Measurements from ENCODE around the gene MAP1A.

The MAP1A gene

DNA sequence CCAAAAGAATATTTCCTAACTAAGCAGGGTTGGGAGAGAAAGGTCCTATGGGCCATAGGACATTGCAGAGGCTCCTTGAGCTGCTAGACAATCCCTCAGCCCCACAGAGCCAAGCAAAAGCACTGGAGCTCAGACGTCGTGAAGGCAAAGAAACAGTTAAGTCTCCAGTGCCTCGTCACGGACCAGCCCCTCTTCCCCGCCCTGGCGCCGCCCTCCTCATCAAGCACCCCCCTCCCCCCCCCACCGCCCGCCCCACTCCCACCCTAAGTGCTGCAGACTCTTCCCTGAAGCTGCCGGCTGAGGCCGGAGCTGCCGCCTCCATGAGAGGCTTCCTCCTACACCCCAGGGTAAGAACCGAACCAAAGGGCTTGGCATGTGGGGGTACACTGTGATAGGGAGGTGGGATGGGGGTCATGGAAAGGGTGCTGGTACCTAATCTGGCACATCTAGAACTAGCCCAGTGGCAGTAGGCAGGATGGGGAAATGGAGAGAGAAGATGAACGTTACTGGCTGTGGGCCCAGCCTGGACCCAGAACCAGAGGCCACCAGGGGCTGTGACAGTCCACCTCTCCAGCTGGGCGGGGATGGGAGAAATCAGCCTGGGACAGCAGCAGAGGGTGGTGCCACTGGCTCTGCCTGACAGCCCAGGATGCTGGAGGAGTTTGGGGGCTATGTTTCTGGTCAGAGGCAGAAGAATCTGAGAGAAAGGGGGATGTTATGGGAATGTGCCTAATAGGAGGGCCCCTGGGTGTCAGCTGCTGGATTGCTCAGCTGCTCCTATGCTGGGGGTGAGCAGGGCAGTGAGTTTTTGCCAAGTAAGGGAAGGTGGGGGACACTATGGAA, at the start of gene MAP1A:
TSS of gene MAP1A (plus strand) at position 255 of the 843 bp plus-strand sequence. CDS start 3,866 bp downstream, outside the sequence.
- TF ChIP-seq, protein P1, sequence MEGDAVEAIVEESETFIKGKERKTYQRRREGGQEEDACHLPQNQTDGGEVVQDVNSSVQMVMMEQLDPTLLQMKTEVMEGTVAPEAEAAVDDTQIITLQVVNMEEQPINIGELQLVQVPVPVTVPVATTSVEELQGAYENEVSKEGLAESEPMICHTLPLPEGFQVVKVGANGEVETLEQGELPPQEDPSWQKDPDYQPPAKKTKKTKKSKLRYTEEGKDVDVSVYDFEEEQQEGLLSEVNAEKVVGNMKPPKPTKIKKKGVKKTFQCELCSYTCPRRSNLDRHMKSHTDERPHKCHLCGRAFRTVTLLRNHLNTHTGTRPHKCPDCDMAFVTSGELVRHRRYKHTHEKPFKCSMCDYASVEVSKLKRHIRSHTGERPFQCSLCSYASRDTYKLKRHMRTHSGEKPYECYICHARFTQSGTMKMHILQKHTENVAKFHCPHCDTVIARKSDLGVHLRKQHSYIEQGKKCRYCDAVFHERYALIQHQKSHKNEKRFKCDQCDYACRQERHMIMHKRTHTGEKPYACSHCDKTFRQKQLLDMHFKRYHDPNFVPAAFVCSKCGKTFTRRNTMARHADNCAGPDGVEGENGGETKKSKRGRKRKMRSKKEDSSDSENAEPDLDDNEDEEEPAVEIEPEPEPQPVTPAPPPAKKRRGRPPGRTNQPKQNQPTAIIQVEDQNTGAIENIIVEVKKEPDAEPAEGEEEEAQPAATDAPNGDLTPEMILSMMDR (IDR thresholded peaks at IDR 0.05) = no peak
- Histone ChIP-seq H3K9me3 (no peaks in the 10 kb centered on the region), H3K27ac (no peak within 1 kb of the TSS), H3K4me1 (ENCODE audit: control insufficient read depth in 1 of 2, insufficient read depth in 1 of 2, low read depth in 1 of 2, low read length in 1 of 2) (peaks cover 6% of the 10 kb centered on the region in 2 experiments), H3K27me3 (peaks cover 55% of the 10 kb centered on the region), H3K4me3 (ENCODE audit: low read depth in 1 of 2, low read length in 1 of 2) (peak within 1 kb of the TSS; percentile 5 to 20), H3K36me3 (no peaks in the 10 kb centered on the region)

DNA sequence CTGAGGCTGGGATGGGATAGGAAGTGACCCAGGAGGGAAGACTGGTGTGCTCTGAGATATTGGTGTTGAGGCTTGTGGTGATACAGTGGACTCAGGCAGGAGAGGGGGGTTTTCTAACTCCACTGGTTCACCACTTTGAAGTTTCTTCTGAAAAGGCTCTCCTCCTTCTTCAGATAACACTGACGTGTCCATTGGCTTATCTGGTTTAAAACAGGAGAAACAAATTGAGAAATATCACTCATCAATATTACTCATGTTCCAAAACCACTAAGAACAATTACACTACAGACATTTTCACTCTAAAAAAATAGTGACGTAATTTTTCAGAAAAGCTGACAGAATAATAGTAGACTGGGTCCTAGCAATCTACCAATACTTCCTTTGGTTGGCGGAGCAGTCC, 47.5 kb upstream of the MAP1A start:
- TF ChIP-seq, protein P1 (IDR thresholded peaks at IDR 0.05) = no peak
- H3K4me3 ChIP-seq (ENCODE audit: low read depth in 1 of 2, low read length in 1 of 2) = no peak overlapping the region
- peaks cover 18% of the 10 kb centered on the region for H3K36me3 ChIP-seq
- H3K9me3 ChIP-seq = no peaks in the 10 kb centered on the region
- H3K4me1 ChIP-seq (ENCODE audit: control insufficient read depth in 1 of 2, insufficient read depth in 1 of 2, low read depth in 1 of 2, low read length in 1 of 2) = no peaks in the 10 kb centered on the region
- no peak overlapping the region for H3K27ac ChIP-seq
- no peaks in the 10 kb centered on the region for H3K27me3 ChIP-seq

DNA sequence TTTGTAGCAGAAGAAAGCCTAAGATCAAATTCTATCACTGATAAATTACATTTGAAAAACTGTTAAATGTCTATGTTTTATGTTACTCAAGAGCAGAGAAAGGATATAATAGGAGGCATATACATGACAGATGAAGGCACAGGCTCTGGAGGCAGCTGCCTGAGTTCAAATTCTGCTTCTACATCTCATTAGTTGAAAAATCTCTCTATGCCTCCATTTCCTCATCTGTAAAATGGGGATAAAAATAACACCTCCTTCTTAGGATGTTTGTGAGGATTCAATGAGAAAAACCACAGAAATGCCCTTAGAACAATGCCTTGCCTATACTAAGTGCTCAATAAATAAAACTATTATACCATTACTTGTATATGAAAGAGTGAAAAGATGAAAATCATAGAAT, 45.4 kb upstream of the MAP1A start:
- H3K27me3 ChIP-seq = no peaks in the 10 kb centered on the region
- no peaks in the 10 kb centered on the region for H3K4me1 ChIP-seq (ENCODE audit: control insufficient read depth in 1 of 2, insufficient read depth in 1 of 2, low read depth in 1 of 2, low read length in 1 of 2)
- peaks cover 36% of the 10 kb centered on the region for H3K36me3 ChIP-seq
- TF ChIP-seq, protein P1 (IDR thresholded peaks at IDR 0.05) = no peak
- H3K9me3 ChIP-seq = no peaks in the 10 kb centered on the region
- no peak overlapping the region for H3K27ac ChIP-seq
- H3K4me3 ChIP-seq (ENCODE audit: low read depth in 1 of 2, low read length in 1 of 2) = no peak overlapping the region

DNA sequence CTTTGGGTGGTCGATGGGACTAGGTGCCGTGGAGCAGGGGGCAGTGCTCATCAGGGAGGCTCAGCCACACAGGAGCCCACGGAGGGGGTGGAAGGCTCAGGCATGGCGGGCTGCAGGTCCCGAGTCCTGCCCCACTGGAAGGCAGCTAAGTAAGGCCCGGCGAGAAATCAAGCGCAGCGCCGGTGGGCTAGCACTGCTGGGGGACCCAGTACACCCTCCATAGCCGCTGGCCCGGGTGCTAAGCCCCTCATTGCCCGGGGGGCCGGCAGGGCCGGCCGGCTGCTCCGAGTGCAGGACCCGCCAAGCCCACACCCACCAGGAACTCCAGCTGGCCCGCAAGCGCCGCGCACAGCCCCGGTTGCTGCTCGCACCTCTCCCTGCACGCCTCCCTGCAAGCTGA, 43.5 kb upstream of the MAP1A start:
- TF ChIP-seq, protein P1 (IDR thresholded peaks at IDR 0.05) = no peak
- Histone ChIP-seq H3K27me3 (no peaks in the 10 kb centered on the region), H3K4me3 (ENCODE audit: low read depth in 1 of 2, low read length in 1 of 2) (no peak overlapping the region), H3K27ac (no peak overlapping the region), H3K36me3 (peaks cover 48% of the 10 kb centered on the region), H3K9me3 (no peaks in the 10 kb centered on the region), H3K4me1 (ENCODE audit: control insufficient read depth in 1 of 2, insufficient read depth in 1 of 2, low read depth in 1 of 2, low read length in 1 of 2) (no peaks in the 10 kb centered on the region)

DNA sequence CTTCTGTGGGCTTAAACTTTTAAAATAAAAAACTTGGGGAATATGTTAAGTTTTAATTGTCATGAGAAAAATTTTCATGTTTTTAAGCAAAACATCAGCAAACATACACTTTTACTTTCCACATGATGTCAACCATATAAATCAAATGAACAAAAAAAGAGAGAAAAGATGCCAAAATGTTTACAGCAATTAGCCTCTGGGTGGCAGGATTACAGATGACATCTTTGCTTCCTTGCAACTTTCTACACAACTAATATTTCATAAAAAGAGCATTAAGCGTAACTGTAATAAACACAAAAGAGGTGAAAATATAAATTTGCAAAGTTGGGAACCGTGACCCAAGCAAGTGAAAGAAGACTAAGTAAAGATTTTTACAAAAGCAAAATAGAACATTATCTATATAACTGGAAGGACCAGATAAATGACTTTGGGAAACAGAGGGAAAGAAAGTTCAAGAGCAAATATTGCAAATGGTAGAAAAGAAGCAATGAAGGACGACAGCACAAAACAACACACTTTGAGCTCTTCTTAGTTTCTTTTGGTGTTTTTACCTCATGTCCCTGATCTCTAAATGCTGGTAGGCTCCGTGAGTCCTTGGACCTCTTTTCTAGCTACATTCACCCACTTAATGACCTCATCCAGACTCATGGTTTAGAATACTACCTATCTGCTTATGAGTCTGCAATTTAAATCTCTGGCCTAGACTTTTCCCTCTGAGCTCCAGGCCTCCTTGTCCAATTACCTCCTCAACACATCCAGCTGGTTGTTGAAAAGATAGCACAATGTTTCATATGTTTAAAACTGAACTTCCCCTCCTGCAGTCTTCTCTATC, 33.9 kb upstream of the MAP1A start:
- H3K27ac ChIP-seq = no peak overlapping the region

More for the DNA sequence above, 33.9 kb upstream of the MAP1A start:
- Histone ChIP-seq H3K4me1 (ENCODE audit: control insufficient read depth in 1 of 2, insufficient read depth in 1 of 2, low read depth in 1 of 2, low read length in 1 of 2) (no peaks in the 10 kb centered on the region), H3K36me3 (peaks cover 9% of the 10 kb centered on the region), H3K27me3 (no peaks in the 10 kb centered on the region), H3K9me3 (no peaks in the 10 kb centered on the region), H3K4me3 (ENCODE audit: low read depth in 1 of 2, low read length in 1 of 2) (no peak overlapping the region)
- TF ChIP-seq, protein P1 (IDR thresholded peaks at IDR 0.05) = no peak
